Ramos (cell line): ENCODE data around the gene TPBGL.

Experiments used
- in situ Hi-C: fragments of 300-500 bp; cut with MboI; formaldehyde crosslinking; loops from one replicate; pipeline ENCODE4 v1.14.3; 2022; ENCODE audit warnings: low sequenced_read_pairs; ENCODE audit not compliant: unreplicated experiment

TPBGL gene

GRCh38 chr11:75241906-75242644 is 1.5 kb downstream of the TPBGL start:
- in situ Hi-C loops = loop anchor here (25.0 kb wide), 1 partner anchor 530 kb away; no protein-coding TSS in a partner anchor

DNA sequence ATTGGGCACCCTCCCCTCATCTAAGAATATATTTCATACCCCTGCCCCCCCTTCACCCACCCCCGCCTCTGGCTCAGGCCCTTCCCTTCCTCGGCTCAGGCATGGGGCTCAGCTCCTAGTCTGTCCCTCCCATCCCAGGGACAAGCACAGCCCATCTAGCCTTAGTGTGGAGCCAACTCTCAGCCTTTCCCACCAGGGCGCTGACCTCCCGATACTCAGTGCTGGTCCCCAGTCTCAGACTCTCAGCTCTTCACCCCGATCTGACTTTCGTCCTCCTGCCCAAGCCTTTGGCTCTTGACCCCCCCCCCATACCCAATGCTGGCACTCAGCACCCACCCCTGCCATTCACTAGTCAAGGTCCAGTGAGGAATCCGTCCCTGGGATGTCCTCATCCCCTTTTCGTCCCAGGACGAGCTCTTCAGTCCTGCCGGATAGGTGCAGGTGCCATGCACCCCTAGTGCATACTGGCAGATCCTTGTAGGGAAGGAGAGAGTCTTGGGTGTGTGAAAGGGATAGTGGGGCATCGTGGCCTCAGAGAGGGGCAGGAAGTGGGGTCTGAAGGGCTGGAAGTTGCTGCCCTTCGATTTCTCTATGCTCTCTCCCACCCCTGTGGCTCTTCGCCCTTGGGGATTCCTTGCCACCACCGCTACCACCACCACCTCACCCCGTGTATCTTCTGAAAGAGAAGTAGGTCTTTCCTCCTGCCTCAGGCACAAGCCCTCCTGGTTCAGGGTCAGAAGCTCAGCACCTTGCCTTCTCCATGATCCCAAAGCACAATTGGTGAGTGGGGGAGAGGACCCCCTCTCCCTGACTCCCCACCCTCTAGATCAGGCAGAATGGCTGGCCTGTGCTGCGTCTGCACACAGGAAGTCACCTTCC is 2.4 kb downstream of the TPBGL start:
- in situ Hi-C loops = loop anchor here (25.0 kb wide), 1 partner anchor 531 kb away; no protein-coding TSS in a partner anchor

GRCh38 chr11:75244052-75244814 is 3.7 kb downstream of the TPBGL start:
- in situ Hi-C loops = loop anchor here (25.0 kb wide), 1 partner anchor 532 kb away; no protein-coding TSS in a partner anchor

- in situ Hi-C loops = loop anchor here (5.0 to 25.0 kb wide), 4 partner anchors 103 to 533 kb away; no protein-coding TSS in a partner anchor
Observed at GRCh38 chr11:75245356-75246005, 4.9 kb downstream of the TPBGL start.

DNA sequence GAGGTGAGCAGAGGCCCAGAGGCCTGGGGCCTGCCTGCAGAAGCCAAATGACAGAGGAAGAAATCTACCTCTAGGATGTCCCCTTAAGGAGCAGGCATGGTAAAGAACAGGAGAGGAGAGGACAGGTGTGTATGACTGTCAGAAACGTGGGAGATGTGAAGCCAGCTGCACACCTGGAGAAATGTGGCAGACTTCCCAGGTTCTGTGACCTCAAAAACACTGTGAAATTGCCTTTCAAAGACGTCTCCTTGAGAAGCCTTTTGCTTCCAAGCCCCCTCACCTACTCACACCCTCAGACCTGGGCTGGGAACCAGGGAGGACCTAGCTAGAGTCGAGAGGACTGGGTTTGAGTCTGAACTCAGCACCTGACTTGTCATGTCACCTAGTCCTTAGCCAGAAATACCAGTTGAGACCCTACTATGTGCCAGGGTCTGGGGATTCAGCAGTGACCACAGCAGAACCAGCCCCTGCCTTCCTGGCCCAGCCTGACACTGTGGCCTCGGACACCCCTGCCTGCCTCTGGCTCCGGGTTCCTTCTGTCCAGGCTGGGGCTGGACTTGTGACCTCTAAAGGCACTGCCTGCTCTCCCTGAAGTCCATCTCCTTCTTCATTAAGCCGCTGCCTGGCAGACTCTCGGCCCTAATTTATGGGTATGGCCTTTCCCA is 5.6 kb downstream of the TPBGL start:
- in situ Hi-C loops = loop anchor here (5.0 to 25.0 kb wide), 4 partner anchors 104 to 534 kb away; no protein-coding TSS in a partner anchor

GRCh38 chr11:75246671-75247350 is 6.2 kb downstream of the TPBGL start:
- in situ Hi-C loops = loop anchor here (5.0 to 25.0 kb wide), 4 partner anchors 105 to 535 kb away; no protein-coding TSS in a partner anchor

GRCh38 chr11:75248924-75249256 is 8.3 kb downstream of the TPBGL start:
- in situ Hi-C loops = loop anchor here (5.0 to 25.0 kb wide), 4 partner anchors 107 to 537 kb away; no protein-coding TSS in a partner anchor

- in situ Hi-C loops = loop anchor here (5.0 to 25.0 kb wide), 4 partner anchors 107 to 537 kb away; no protein-coding TSS in a partner anchor
Observed at GRCh38 chr11:75249704-75250103, 9.1 kb downstream of the TPBGL start.

DNA sequence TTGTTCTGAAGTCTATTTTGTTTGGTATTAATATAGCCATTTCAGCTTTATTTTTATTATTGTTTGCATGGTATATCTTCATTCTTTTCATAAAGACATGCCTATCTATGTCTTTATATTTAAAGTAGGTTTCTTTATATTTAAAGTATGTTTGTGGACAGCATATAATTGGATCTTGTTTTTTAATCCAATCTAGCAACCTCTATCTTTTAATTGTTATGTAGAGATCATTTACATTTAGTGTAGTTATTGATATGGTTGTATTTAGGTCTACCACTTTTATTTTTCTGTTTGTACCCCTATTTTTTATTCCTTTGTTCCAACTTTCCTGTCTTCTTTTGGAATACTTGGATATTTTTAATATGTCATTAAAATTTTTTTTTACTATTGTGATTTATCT is 13.8 kb downstream of the TPBGL start:
- in situ Hi-C loops = no loop called here

- in situ Hi-C loops = no loop called here
Observed at GRCh38 chr11:75260396-75261170, 20.0 kb downstream of the TPBGL start.

DNA sequence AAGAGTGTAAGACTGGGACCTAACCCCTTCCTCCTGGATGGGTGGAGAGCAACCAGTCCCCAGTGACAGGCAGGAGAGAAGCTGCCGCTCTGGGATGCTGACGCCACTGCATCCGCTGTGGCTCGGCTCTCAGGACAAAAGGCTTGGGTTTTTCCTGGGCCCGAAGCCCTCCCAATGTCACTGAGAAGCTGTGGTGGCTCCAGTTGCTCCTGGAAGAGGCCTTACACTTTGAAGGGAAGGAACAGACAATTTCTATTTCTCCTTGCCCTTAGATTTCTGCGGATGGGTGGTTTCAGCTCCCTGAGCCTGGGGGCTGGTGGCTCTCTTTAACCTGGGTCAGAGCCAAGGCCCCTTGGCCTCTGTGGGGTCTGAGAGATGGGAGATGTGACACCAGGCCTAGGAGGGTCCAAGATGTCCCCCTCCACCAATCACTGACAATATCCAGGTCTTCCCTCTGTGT is 21.4 kb downstream of the TPBGL start:
- in situ Hi-C loops = no loop called here

DNA sequence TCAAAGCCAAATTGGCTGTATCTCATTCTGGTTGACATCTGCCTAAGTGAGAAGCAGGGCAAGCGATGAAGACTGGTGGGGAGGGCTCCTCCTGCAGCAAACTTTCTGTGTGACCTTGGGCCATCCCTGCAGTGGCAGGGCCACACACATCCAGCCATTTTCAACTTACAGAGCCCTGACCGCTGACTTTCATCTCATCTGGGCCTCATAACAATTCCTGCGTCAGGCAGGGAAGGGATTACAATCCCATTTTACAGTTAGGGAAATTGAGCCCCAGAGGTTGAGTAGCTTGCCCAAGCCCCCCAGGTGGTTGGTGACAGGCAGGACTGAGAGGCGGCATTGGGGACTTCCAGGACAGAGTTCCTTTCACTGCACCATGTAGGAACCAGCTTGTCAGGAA is 21.9 kb downstream of the TPBGL start:
- in situ Hi-C loops = no loop called here

- in situ Hi-C loops = no loop called here
Observed at GRCh38 chr11:75262961-75263852, 22.6 kb downstream of the TPBGL start.

DNA sequence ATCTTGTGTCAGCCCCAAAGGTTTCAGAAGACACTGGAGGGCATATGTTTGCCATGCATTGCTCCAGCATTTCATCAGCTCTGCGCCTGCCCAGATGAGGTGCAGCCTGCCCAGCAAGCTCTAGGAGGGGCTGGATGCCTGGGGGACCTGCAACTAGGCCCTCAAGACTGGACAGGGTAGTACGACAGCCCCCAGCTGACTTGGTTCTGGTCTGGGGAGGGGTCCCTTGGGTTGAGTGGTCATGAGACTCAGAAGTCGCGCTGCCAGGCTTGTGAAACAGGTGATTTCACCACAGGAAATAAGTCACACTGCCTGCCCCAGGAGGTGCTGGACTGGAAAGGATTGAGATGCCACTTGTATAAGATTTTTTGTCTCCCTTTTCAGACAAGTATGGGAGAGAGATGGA is 23.4 kb downstream of the TPBGL start:
- in situ Hi-C loops = no loop called here

DNA sequence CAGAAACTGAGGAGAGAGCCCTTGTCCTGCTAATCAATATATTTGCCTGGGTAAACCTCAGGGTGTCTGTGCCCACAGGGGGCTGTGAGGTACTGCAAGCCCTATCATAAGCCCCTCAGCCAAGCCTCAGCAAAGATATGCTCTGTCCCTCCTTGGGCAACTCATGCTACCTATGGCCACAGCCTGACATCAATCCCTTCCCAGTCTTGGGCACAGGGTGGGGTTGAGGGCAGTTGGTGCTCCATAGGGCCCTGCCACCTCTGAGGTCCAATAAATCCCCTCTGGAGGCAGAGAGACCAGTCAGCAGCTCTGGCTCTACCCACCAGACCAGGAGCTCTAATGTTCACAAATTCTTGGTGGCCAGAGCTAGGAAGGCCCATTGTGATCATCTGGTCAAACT is 23.8 kb downstream of the TPBGL start:
- in situ Hi-C loops = no loop called here

DNA sequence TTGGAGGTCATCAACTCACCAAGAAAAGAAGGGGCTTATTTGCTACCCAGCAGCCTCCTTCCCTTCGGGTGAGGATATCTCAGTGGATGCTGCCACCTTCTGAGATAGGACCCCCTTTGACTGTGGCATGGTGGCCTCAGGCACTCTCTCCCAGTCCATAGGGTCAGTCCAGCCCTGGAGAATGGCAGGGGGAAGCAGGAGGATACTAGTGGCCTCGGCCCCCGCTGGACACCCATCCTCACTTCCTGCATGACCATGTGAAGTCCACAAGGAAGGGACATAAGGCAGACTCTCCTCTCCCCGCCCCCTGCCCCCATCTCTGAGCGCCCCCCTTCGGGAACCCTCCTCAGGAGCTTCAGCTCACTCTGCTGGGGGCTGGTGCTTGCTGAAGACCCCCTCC is 24.4 kb downstream of the TPBGL start:
- in situ Hi-C loops = no loop called here
